GM18870 (cell line): ENCODE results near the gene PDE12.
"Not testable (repeated sequence)": the region's sequence is repeated elsewhere in the genome, so short reads cannot be mapped to it uniquely, and the experiment has no call there.

ENCODE experiments used
- ATAC-seq: cut with Tn5 transposase; IDR thresholded peaks from one replicate; pipeline ENCODE4 v1.9.1; 2021; ENCODE audit warnings: moderate library complexity; ENCODE audit not compliant: unreplicated experiment

The PDE12 gene

GRCh38 chr3:57586778-57587177 is 30.7 kb downstream of the PDE12 start:
- no peak for ATAC-seq

- no peak for ATAC-seq
Measured at GRCh38 chr3:57587905-57588304, 31.8 kb downstream of the PDE12 start.

- ATAC-seq, result no peak
Measured at GRCh38 chr3:57592306-57592705, 36.2 kb downstream of the PDE12 start.

- no peak for ATAC-seq
Measured at GRCh38 chr3:57594144-57594543, 38.1 kb downstream of the PDE12 start.

- ATAC-seq, result no peak
Measured at GRCh38 chr3:57594576-57594975, 38.5 kb downstream of the PDE12 start.

- no peak for ATAC-seq
Measured at GRCh38 chr3:57596495-57597126, 40.5 kb downstream of the PDE12 start.

GRCh38 chr3:57597127-57597923 is 41.3 kb downstream of the PDE12 start, which contains the start of gene ARF4:
ARF4 (minus strand) TSS chr3:57597344; CDS start chr3:57597140, 204 bp downstream.
- ATAC-seq, result peak; percentile 97

- no peak for ATAC-seq
Measured at GRCh38 chr3:57598765-57599360, 42.8 kb downstream of the PDE12 start.

- ATAC-seq, result no peak
Measured at GRCh38 chr3:57600195-57600594, 44.1 kb downstream of the PDE12 start.

- no peak for ATAC-seq
Measured at GRCh38 chr3:57604971-57605370, 48.9 kb downstream of the PDE12 start.

GRCh38 chr3:57605683-57606082 is 49.6 kb downstream of the PDE12 start:
- no peak for ATAC-seq

- not testable (repeated sequence) for ATAC-seq
Measured at GRCh38 chr3:57611870-57612269, 55.8 kb downstream of the PDE12 start.

- ATAC-seq, result no peak
Measured at GRCh38 chr3:57616233-57616632, 60.2 kb downstream of the PDE12 start.
